GM18517 (cell line): ENCODE data around the gene CUEDC1.

Experiments
- ATAC-seq: cut with Tn5 transposase; IDR thresholded peaks from one replicate; pipeline ENCODE4 v1.9.1; 2021; ENCODE audit warnings: mild to moderate bottlenecking, moderate library complexity; ENCODE audit not compliant: unreplicated experiment

The CUEDC1 gene

GRCh38 chr17:57919918-57920317 is 35.3 kb downstream of the CUEDC1 start:
- no peak for ATAC-seq

GRCh38 chr17:57918017-57918895 is 37.0 kb downstream of the CUEDC1 start:
- ATAC-seq, result no peak

- ATAC-seq, result no peak
These were observed 38.0 kb downstream of the CUEDC1 start for GRCh38 chr17:57916925-57917858.

- ATAC-seq, result no peak
These were observed 39.0 kb downstream of the CUEDC1 start for GRCh38 chr17:57915985-57916757.

GRCh38 chr17:57915544-57915943 is 39.7 kb downstream of the CUEDC1 start:
- ATAC-seq, result no peak

GRCh38 chr17:57914273-57915142 is 40.7 kb downstream of the CUEDC1 start:
- ATAC-seq, result no peak

GRCh38 chr17:57913575-57914272 is 41.5 kb downstream of the CUEDC1 start:
- ATAC-seq, result no peak

- ATAC-seq, result no peak
These were observed 43.2 kb downstream of the CUEDC1 start for GRCh38 chr17:57911834-57912673.

GRCh38 chr17:57910462-57911420 is 44.5 kb downstream of the CUEDC1 start:
- ATAC-seq, result no peak

GRCh38 chr17:57909551-57909950 is 45.7 kb downstream of the CUEDC1 start:
- ATAC-seq, result no peak

- no peak for ATAC-seq
These were observed 46.9 kb downstream of the CUEDC1 start for GRCh38 chr17:57908278-57908677.

- ATAC-seq, result no peak
These were observed 48.3 kb downstream of the CUEDC1 start for GRCh38 chr17:57906910-57907309.

GRCh38 chr17:57905875-57906455 is 49.2 kb downstream of the CUEDC1 start:
- ATAC-seq, result no peak

GRCh38 chr17:57903961-57904360 is 51.3 kb downstream of the CUEDC1 start:
- ATAC-seq, result no peak

GRCh38 chr17:57902800-57903759 is 52.1 kb downstream of the CUEDC1 start:
- ATAC-seq, result peak; percentile 65
